HG03457 (cell line): Measurements from ENCODE around the gene RBM11.

ENCODE experiments used
- ATAC-seq: cut with Tn5 transposase; IDR thresholded peaks from one replicate; pipeline ENCODE4 v1.9.1; 2021; ENCODE audit warnings: moderate number of reproducible peaks; ENCODE audit not compliant: unreplicated experiment

RBM11 gene

DNA sequence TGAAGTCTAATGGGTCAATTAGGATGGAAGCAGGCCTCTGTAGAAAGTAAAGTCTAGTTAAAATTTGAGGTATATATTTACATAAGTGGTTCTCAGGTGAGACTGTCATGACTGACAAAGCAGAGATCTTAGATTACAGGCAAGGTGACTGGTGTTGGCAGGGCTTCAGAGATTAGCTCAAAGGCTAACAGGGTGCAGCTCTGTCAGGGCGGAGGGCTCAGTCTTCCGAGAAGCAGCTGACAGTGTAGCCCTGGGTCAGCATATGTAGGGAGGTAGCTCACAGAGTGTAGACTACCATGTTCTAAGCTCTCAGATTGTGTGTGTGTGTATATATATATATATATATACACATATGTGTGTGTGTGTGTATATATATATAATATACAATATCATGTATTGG lies 54.7 kb downstream of the RBM11 start:
- no peak for ATAC-seq

- no peak for ATAC-seq
Observed at GRCh38 chr21:14271053-14271452, 55.1 kb downstream of the RBM11 start.

DNA sequence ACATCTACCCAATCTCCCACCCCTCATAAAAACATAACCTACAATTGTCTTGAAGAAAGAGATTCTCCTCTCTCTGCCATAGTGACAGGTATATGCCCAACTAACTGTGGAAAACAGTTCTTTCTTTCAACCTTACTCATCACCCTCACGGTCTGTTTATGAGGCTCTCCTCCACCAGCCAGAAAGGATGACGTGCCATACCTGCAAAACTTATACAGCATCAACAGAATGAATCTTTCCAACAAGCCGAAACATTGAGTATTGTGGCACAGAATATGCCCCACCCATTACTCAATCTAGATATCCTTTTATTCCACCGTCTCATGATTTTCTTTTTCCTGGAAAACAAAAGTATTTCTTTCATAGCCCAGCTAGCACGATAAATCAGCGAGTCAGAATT lies 55.7 kb downstream of the RBM11 start:
- ATAC-seq = no peak

DNA sequence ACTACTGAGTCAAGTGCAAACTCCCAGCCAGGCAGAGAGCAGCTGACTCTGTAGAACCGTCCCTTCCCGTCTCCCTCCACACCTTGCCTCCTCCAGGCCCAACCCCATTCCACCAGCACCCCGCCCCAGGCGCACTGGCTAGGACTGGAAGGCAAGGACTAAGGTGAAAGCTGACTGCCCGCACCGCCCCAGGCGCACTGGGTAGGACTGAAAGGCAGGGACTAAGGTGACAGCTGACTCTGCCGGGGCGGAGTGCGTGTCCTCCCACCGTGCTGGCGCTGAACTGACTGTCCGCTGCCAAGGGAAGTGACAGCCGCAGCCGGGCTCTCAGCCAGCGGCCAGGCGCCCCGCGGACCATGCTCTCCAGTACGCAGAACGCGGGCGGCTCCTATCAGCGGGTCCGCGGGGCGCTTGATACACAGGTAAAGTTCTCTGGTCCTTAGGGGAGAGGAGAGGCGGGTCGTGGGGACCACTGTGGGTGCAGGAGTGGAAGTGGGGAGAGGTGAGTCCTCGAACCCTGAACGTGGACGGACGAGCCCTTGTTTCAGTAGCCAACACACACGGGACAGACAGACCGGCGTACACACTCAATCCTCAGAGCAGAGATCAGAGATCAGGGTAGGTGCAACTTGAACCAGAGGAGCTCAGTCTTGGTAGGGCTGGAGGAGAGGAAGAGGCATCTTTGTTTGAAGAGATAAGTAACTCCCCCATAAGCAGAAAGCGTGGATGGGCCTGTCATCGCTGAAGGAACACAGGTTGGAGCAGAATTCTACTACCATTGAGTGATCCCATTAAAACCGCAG lies 58.0 kb downstream of the RBM11 start:
- ATAC-seq = no peak

- no peak for ATAC-seq
Observed at GRCh38 chr21:14275702-14276205, 59.8 kb downstream of the RBM11 start.
